Renal cortex interstitium (tissue), 11 donors: Measurements from ENCODE around the gene SH3TC1. TPM values are rescaled to one million over a fixed set of nuclear protein-coding genes. Genes with fewer than 3 reads are reported as not detected.

Experiments used
- DNase-seq, 11 donors: peaks; one replicate each; pipeline ENCODE4 v3.0.0-alpha.2; 2013; ENCODE audit warnings: low read depth in 9 of 11, low spot score in 4 of 11; ENCODE audit errors: extremely low read depth in 1 of 11
- polyA plus RNA-seq, 3 donors: library from polyadenylated mRNA; unstranded; fragments of 120-200 nt; gene quantifications; one replicate each; pipeline ENCODE4 v1.2.1, GENCODE V29; 2013; ENCODE audit not compliant: insufficient read length in 3 of 3

SH3TC1 gene
- polyA plus RNA-seq, 3 donors, result 18.0 to 43.1 (median 24.4) TPM

GRCh38 chr4:8265171-8265929, 66.3 kb downstream of the SH3TC1 start:
- DNase-seq, result no peak

GRCh38 chr4:8266088-8266487, 67.0 kb downstream of the SH3TC1 start:
- no peak for DNase-seq

GRCh38 chr4:8266508-8266907, 67.4 kb downstream of the SH3TC1 start:
- DNase-seq, result no peak

- no peak for DNase-seq
Observed at GRCh38 chr4:8267077-8267476, 68.0 kb downstream of the SH3TC1 start.

- no peak for DNase-seq
Observed at GRCh38 chr4:8268211-8268610, 69.1 kb downstream of the SH3TC1 start.

GRCh38 chr4:8268901-8269534, 69.9 kb downstream of the SH3TC1 start:
- no peak for DNase-seq

GRCh38 chr4:8269535-8270417, 70.7 kb downstream of the SH3TC1 start, which contains the start of gene HTRA3:
Gene HTRA3, plus strand, starts transcription at chr4:8269754. Its CDS starts 215 bp downstream, at chr4:8269969.
- peak in 2 of 11 donors; percentile 45 to 51 for DNase-seq

GRCh38 chr4:8270418-8270771, 71.3 kb downstream of the SH3TC1 start:
- no peak for DNase-seq

GRCh38 chr4:8270912-8271815, 72.1 kb downstream of the SH3TC1 start:
- no peak for DNase-seq

- no peak for DNase-seq
Observed at GRCh38 chr4:8271821-8272220, 72.7 kb downstream of the SH3TC1 start.

GRCh38 chr4:8272472-8273428, 73.7 kb downstream of the SH3TC1 start:
- DNase-seq, result no peak

- DNase-seq, result no peak
Observed at GRCh38 chr4:8273450-8273849, 74.4 kb downstream of the SH3TC1 start.

GRCh38 chr4:8274066-8274652, 75.1 kb downstream of the SH3TC1 start:
- no peak for DNase-seq

- DNase-seq, result peak; percentile 70 to 92 (median 88)
Observed at GRCh38 chr4:8274765-8275547, 75.9 kb downstream of the SH3TC1 start.

GRCh38 chr4:8275548-8275910, 76.4 kb downstream of the SH3TC1 start:
- DNase-seq, result no peak

GRCh38 chr4:8276358-8277240, 77.5 kb downstream of the SH3TC1 start:
- no peak for DNase-seq
